Prostate gland (tissue), 2 donors: ENCODE measurements around the gene NXN.

Experiments
- CTCF ChIP-seq, 4 experiments: fragments of 200-600 bp in 2 of 4; fragments of 450-650 bp in 2 of 4; sonication (generic) in 2 of 4; IDR thresholded peaks; 1 replicate in 3 of 4; 2 replicates in 1 of 4; pipeline ENCODE4 v1.5.1; 2016 to 2019; ENCODE audit warnings: antibody characterized with exemption in 4 of 4, mild to moderate bottlenecking in 2 of 4, moderate library complexity in 2 of 4
- POLR2A ChIP-seq: fragments of 450-650 bp; IDR thresholded peaks from one replicate; pipeline ENCODE4 v1.6.1; 2016; ENCODE audit warnings: antibody characterized with exemption, mild to moderate bottlenecking

GRCh38 chr17:973053-973452 is 6.5 kb downstream of the NXN start:
- TF ChIP-seq CTCF (IDR thresholded peaks at IDR 0.05) (no peak), POLR2A (no peak)
